DMS53 (cell line): ENCODE measurements around the gene TXNDC2.
"Not testable (repeated sequence)": the region's sequence is repeated elsewhere in the genome, so short reads cannot be mapped to it uniquely, and the experiment has no call there.

Experiments used
- DNase-seq: peaks from one replicate; lab custom pipeline; 2025; lab: John Stamatoyannopoulos, UW

Gene TXNDC2

DNA sequence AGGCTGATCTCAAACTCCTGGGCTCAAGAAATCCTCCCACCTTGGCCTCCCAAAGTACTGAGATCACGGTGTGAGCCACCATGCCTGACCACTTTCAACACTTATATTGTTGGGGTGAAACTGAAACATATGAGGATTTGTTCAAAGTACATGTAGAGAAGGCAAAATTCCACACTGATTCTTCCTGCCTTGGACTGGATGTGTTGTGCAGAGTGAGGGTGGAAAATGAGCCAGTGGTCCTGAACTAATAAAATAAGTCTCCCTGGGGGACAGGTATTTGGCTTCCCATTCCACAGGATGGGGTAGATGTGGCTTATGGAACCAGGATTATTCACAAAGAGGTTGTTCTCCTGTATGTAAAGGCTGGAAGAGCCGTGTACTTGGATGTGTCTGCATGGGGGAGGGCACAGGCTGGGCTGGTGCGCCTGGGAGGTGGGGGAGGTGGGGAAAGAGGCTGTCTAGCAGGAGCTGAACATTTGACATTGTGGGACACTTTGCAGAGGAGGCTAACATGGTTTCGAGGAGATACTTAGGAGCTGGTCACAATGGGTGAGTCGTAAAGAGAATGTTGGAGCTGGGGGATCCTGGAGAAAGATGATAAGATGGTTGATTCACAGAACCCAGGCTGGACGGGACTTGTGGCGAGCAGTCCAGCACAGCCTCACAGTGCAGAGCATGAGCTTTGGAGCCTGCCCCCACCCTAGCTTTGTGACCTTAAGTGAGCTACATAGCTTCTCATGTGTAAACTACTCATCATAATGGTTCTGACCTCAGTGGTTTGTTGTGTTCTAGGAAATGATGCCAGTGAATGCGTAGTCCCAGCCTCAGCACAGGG is at the start of gene TXNDC2:
Gene TXNDC2 (plus strand): TSS at position 804 of the 835 bp plus-strand sequence. CDS start 708 bp downstream, outside the sequence.
- no peak for DNase-seq

- peak; percentile 65 for DNase-seq
Observed at GRCh38 chr18:9838144-9838877, 47.5 kb upstream of the TXNDC2 start.

GRCh38 chr18:9839211-9839610 is 46.6 kb upstream of the TXNDC2 start:
- no peak for DNase-seq

DNA sequence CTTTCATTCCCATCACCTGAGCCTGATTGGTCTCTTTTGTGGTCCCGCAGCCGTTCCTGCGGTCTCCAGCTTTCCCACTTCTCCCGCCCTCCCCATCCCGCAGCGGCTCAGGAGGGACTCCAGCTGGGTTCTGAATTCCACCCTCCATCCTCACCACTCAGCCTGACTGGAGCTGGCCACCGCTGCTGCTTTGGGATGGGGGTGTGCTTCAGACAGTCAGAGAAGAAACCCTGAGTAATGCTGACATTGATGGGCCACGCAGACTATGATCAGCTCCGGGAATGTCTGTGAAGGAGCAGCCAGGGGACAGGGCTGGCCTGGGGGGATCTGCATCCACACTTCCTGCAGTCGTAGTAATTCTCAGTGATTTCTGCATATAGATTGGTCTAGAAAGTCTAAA is 45.9 kb upstream of the TXNDC2 start:
- DNase-seq: no peak

DNA sequence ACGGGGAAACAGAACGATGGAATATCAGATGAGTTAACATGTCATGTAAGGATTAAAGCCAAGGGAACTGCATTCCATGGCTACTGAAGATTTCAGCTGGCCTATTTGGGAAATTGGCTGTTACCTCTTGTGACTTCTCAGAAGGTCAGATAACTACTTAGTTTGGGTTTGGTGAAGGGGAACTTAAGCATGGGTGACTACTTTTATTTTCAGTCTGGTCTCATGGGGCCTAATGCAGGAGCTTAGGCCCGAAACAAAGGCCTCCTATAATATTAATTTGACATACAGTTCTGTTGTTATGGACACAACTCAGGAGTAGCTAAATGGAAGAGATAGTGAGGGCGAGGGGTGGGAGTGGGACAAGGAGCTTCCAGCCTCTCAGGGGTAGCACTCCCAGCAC is 44.0 kb upstream of the TXNDC2 start:
- DNase-seq: no peak

GRCh38 chr18:9842448-9842847 is 43.3 kb upstream of the TXNDC2 start:
- no peak for DNase-seq

- no peak for DNase-seq
Observed at GRCh38 chr18:9845256-9845655, 40.5 kb upstream of the TXNDC2 start.

DNA sequence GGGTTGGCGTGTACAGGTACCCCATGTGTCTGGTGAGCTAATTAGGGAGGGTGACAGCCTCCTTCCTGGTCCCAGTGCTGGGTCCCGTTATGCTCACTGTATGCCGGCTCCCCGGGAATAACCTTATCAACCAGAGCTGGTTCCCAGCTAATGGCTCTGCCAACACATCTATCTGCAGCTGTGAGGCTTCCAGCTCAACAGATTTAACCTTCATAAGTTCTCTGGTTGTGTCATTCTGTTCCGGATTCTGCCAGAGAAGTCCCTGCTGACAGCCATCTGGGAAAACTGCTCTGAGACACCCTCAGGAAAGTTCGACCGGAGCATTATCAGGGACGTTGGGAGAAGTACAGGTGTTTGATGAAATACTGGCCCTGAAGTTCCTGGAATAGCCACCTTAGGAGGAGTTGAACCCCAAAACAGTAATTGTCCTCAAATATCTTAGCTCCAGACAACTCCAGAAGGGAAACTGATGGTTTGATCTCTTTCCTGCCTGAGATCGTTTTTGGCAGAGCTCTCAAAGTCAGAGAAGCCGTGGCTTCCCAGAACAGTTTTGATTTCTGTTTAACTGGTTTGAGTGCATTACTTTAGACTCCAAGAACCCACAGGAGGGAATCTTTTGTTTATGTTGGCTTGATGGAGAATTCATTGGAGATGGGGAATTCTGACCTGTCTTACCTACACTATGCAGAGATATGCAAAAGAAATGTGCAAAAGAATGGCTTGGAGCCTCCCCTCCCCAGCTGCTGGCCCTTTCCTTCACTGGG is 39.4 kb upstream of the TXNDC2 start:
- DNase-seq: no peak

GRCh38 chr18:9848170-9848879 is 37.4 kb upstream of the TXNDC2 start:
- no peak for DNase-seq

DNA sequence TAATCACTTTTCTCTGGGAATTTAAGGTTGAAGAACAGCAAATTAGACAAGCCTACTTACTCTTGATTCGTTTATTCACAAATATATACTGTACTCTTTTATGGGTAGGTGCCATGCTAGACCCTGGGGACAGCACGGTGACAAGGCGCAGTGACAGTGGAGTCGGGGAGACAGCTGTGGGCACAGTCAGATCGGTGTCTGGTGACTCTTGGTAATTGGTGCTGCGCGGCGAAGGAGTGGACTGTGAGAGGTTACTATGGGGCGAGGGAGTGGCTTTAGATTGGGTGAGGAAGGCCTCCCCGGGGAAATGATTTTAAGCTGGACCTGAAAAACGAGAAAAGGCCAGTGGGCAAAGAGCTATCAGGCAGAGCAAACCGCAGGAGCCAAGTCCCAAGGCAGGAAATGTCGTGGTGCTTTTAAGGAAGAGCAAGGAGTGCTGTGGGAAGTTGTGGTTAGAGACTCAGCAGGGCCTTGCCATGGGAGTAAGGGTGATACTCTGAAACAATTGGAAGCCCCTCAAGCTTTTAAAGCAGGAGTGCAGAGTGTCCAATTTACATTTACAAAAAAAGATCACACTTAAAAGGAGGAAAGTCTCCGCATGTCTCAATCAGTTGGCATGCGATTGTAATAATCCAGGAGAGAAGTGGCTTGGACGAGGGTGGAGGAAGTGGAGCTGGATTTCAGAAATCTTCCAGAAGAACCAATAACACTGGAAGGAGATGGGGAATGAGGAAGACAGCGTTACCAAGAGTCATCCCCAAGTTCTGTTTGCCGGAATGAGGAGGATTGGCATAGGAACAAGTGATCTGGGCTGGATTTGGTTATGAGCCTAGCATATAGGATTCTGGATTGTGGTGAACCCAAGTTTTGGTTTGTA is 36.1 kb upstream of the TXNDC2 start:
- no peak for DNase-seq

DNA sequence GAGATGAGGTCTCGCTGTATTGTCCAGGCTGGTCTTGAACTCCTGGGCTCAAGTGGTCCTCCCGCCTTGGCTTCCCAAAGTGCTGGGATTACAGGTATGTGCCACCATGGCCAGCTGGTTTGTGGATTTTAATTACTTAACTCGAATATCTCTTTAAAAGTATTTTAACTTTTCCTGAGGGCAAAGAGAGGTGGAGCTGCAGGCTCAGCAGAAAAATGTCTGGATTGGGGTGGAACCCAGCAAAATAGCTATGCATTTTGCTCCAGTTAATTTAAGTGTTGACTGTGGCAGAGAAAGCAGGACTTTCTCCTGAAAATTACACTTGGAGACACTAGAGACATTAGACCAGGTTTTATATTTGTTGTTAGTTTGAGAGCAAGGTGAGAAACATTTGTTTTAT is 35.5 kb upstream of the TXNDC2 start:
- no peak for DNase-seq

DNA sequence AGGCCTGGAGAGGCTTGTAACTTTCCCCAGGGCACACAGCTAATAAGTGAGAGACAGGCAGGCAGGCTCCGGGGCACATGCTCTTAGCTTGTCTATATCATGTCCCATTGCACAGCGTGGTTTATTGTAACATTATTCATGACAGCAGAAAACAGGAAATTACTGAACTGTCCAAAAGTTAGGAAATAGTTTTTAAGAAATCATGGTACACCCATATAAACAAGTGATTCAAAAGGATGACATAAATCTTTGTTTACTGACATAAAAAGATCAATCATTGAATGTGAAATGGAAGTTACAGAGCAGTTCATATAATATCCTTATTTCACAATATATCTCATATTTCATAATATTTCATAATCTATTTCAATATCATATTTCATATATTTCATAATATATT is 34.3 kb upstream of the TXNDC2 start:
- DNase-seq: no peak

GRCh38 chr18:9852266-9853081 is 33.3 kb upstream of the TXNDC2 start:
- peak; percentile 79 for DNase-seq

DNA sequence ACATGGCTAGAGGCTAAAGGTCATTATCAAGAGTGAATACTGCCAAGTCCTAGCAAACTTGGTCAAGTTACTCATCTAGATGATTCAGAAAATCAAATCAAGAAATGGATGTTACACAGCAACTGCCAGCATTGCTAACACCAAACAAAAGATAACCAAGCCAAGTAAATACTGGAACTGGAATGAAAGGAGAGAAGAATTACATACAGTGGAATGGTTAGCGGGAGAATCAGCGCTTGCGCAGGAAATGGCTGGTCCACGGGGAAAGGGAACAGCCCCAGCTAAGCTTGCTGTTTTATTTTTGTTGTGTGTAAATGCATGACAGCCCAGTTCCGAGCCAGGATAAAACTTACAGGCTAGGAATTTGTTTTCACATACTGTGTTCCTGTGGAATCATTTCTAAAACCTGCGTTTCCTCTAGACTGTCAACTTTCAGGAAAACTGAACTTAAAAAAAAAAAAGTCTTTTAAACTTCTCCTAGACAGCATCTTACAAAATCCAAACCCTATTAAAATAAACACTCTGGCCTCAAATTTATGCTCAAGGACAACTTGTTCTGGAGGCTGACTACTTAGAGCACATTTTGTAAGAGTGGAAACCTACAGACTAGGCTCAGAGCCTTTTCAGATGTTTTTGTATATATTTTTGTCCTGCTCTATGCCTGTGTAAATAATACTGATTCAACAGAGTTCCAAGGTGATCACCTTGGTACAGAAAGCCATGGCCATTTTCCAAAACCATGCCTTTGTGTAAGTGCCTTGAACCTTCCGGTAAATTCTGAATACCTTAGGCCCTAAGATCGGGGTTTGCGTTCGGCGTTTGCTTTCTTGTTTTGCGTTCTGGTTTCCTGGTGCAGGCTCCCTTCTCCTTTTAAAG is 30.7 kb upstream of the TXNDC2 start:
- no peak for DNase-seq

GRCh38 chr18:9855681-9856080 is 30.1 kb upstream of the TXNDC2 start:
- DNase-seq: no peak

GRCh38 chr18:9856092-9856491 is 29.7 kb upstream of the TXNDC2 start:
- no peak for DNase-seq

DNA sequence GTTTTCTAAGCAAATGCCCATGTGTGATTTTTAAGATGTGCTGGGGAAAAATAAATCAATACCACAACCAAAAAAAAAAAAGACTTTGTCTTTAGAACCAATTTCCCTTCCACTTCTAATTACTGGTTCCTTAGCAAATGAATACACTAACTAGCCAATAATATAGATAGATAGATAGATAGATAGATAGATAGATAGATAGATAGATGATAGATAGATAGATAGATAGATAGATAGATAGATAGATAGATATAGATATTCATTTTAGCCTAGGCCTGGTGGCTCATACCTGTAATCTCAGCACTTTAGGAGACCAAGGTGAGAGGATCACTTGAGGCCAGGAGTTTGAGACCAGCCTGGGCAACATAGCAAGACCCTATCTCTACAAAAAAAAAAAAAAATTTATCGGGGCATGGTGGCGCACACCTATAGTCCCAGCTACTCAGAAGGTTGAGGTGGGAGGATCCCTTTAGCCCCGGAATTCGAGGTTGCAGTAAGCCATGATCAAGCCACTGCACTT is 28.2 kb upstream of the TXNDC2 start:
- DNase-seq: not testable (repeated sequence)

DNA sequence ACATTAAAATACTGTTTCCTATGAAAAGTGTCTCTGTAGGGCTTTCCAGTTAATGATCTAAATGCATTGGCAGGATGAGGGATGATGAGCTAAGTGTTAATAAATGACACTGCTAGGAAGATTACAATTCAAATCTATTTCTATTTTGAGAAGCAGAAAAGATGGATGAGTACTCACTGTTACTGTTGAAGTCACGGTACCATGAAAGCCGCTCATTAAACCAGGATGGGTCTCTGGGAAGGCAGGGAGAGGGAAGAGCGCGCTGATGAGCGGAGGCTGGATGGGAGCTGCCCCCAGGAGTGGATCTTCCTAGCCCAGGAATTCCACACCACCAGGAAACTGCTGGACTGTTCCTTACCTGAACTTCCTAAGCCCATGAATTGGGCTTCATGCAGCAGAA is 27.1 kb upstream of the TXNDC2 start:
- DNase-seq: no peak

GRCh38 chr18:9859232-9859631 is 26.5 kb upstream of the TXNDC2 start:
- DNase-seq: no peak
